ENCODE results near the gene TRIM45. TPM values are rescaled to one million over a fixed set of nuclear protein-coding genes. Genes with fewer than 3 reads are reported as not detected.

The TRIM45 gene
- total and polyA plus RNA-seq, 2 donors from 2014 or later = 4.5 to 4.8 TPM

GRCh38 chr1:117143172-117143571 is 21.6 kb upstream of the TRIM45 start:
- H3K9me3 ChIP-seq (ENCODE audit: control insufficient read depth in 2 of 3, insufficient read depth in 1 of 3, low read length in 3 of 3) = no peaks in the 10 kb centered on the region

GRCh38 chr1:117142200-117142599 is 20.7 kb upstream of the TRIM45 start:
- FAIRE-seq (no peak), DNase-seq (no peak)
- Histone ChIP-seq H3K27me3 (ENCODE audit: control insufficient read depth, insufficient read depth, low read length) (no peaks in the 10 kb centered on the region), H3K4me1 (ENCODE audit: control insufficient read depth in 2 of 3, insufficient read depth in 2 of 3, low read depth in 1 of 3, low read length in 3 of 3) (no peaks in the 10 kb centered on the region), H3K4me3 (ENCODE audit: low read length in 3 of 3) (no peak overlapping the region), H3K27ac (ENCODE audit: low read depth in 2 of 2, low read length in 2 of 2) (no peak overlapping the region), H3K36me3 (ENCODE audit: control insufficient read depth in 2 of 3, insufficient read depth in 3 of 3, low read length in 3 of 3) (no peaks in the 10 kb centered on the region), H3K9ac (ENCODE audit: low read length in 3 of 3) (no peak overlapping the region), H3K9me3 (ENCODE audit: control insufficient read depth in 2 of 3, insufficient read depth in 1 of 3, low read length in 3 of 3) (no peaks in the 10 kb centered on the region)
- no peak for TF ChIP-seq CTCF (IDR thresholded peaks at IDR 0.05; ENCODE audit: borderline replicate concordance, extremely low read depth, insufficient read depth)
- intact Hi-C loops (cut with DNase I) = no loop called here

More at GRCh38 chr1:117143172-117143571, 21.6 kb upstream of the TRIM45 start:
- no peak for FAIRE-seq
- H3K27ac ChIP-seq (ENCODE audit: low read depth in 2 of 2, low read length in 2 of 2) = no peak overlapping the region
- TF ChIP-seq CTCF (IDR thresholded peaks at IDR 0.05; ENCODE audit: borderline replicate concordance, extremely low read depth, insufficient read depth) = no peak
- intact Hi-C loops (cut with DNase I) = no loop called here
- no peak for DNase-seq
- no peaks in the 10 kb centered on the region for H3K4me1 ChIP-seq (ENCODE audit: control insufficient read depth in 2 of 3, insufficient read depth in 2 of 3, low read depth in 1 of 3, low read length in 3 of 3)
- no peak overlapping the region for H3K4me3 ChIP-seq (ENCODE audit: low read length in 3 of 3)
- H3K9ac ChIP-seq (ENCODE audit: low read length in 3 of 3) = no peak overlapping the region
- no peaks in the 10 kb centered on the region for H3K36me3 ChIP-seq (ENCODE audit: control insufficient read depth in 2 of 3, insufficient read depth in 3 of 3, low read length in 3 of 3)
- H3K27me3 ChIP-seq (ENCODE audit: control insufficient read depth, insufficient read depth, low read length) = no peaks in the 10 kb centered on the region

GRCh38 chr1:117138561-117138960 is 17.0 kb upstream of the TRIM45 start:
- intact Hi-C loops (cut with DNase I) = no loop called here

More at GRCh38 chr1:117138561-117138960, 17.0 kb upstream of the TRIM45 start:
- no peak for TF ChIP-seq CTCF (IDR thresholded peaks at IDR 0.05; ENCODE audit: borderline replicate concordance, extremely low read depth, insufficient read depth)
- H3K27ac ChIP-seq (ENCODE audit: low read depth in 2 of 2, low read length in 2 of 2) = no peak overlapping the region
- H3K4me1 ChIP-seq (ENCODE audit: control insufficient read depth in 2 of 3, insufficient read depth in 2 of 3, low read depth in 1 of 3, low read length in 3 of 3) = no peaks in the 10 kb centered on the region
- no peak overlapping the region for H3K9ac ChIP-seq (ENCODE audit: low read length in 3 of 3)
- H3K36me3 ChIP-seq (ENCODE audit: control insufficient read depth in 2 of 3, insufficient read depth in 3 of 3, low read length in 3 of 3) = no peaks in the 10 kb centered on the region
- no peaks in the 10 kb centered on the region for H3K9me3 ChIP-seq (ENCODE audit: control insufficient read depth in 2 of 3, insufficient read depth in 1 of 3, low read length in 3 of 3)
- no peaks in the 10 kb centered on the region for H3K27me3 ChIP-seq (ENCODE audit: control insufficient read depth, insufficient read depth, low read length)
- peak in 1 of 5 donors; percentile 16 for DNase-seq
- FAIRE-seq = no peak
- H3K4me3 ChIP-seq (ENCODE audit: low read length in 3 of 3) = no peak overlapping the region
